Pancreas (tissue), 10 donors: ENCODE data around the gene PRKCE. TPM values are rescaled to one million over a fixed set of nuclear protein-coding genes. Genes with fewer than 3 reads are reported as not detected.

Experiments
- ATAC-seq, 4 donors: fragments of 200-7000 bp; cut with Tn5 transposase; one replicate each; pipeline versions ENCODE4 v1.8.0 to v1.9.1; 2020; ENCODE audit warnings: mild to moderate bottlenecking in 4 of 4, moderate library complexity in 4 of 4
- DNase-seq, 6 donors: peaks; one replicate each; pipeline ENCODE4 v3.0.0-alpha.2; 2020
- FAIRE-seq: peaks from 2 replicates; lab custom pipeline; 2012; peaks lifted over from hg19 to GRCh38; lab: Jason Lieb, UNC
- H3K27ac ChIP-seq, 4 donors: fragments of 200-600 bp; sonication (generic); 1 replicate in 3 of 4; 2 replicates in 1 of 4; pipeline versions ENCODE4 v1.5.0 to v1.8.0; 2020
- H3K27me3 ChIP-seq, 4 donors: fragments of 200-600 bp; one replicate each; pipeline ENCODE4 v1.8.0; 2021
- H3K36me3 ChIP-seq, 3 donors: fragments of 200-600 bp; sonication (generic) in 1 of 3; one replicate each; pipeline versions ENCODE4 v1.5.0 to v1.8.0; 2020 to 2021
- H3K4me1 ChIP-seq, 3 donors: fragments of 200-600 bp; one replicate each; pipeline ENCODE4 v1.8.0; 2021
- H3K4me3 ChIP-seq, 4 donors: fragments of 200-600 bp; sonication (generic) in 2 of 4; one replicate each; pipeline versions ENCODE4 v1.5.0 to v1.8.0; 2020 to 2021
- H3K9me3 ChIP-seq, 4 donors: fragments of 200-600 bp; one replicate each; pipeline ENCODE4 v1.8.0; 2021
- WGBS, 2 donors: extraction: QIAGEN DNeasy Blood & Tissue Kit; methylation state at CpG; one replicate each; pipeline ENCODE4 v1.1.7; 2013; 5-methylcytosine and 5-hydroxymethylcytosine counted together
- intact Hi-C, 3 donors: fragments of 100-400 bp; cut with DNase I; formaldehyde crosslinking; loops; one replicate each; pipeline versions ENCODE4 v1.11.1 to v1.14.2; 2022
- polyA plus RNA-seq, 2 donors: library from polyadenylated mRNA; stranded (reverse); fragments of 200-250 nt; gene quantifications; one replicate each; pipeline ENCODE4 v1.2.3, GENCODE V29; 2013
- total RNA-seq, 6 donors: library from RNA; stranded (reverse); fragmentation: NEBNext Ultra II Directional in 4 of 6; extraction: Animal tissue kit (Norgen Biotek cat#: 25700) in 4 of 6; gene quantifications; one replicate each; pipeline versions ENCODE4 v1.2.1 to v1.2.4, GENCODE V29; 2021 to 2023
- TF ChIP-seq, protein P1 (sequence below), 4 donors: fragments of 200-600 bp; sonication (generic) in 3 of 4; IDR thresholded peaks; one replicate each; pipeline versions ENCODE4 v1.5.0 to v1.8.0; 2021; ENCODE audit warnings: antibody characterized with exemption in 4 of 4
- donor health status: healthy with polysubstance abuse.
- donor health status: DM: no; HTN: no; CAD: no; lungs with moderate emphysema.
- donor health status: DM: no; HTN: no; CAD: no.
- donor health status: control.
- donor health status: control.
- donor health status: Bipolar disorder and iron deficiency.
- donor health status: DM: yes; HTN: yes; CAD: no.
- donor health status: DM: no; HTN: no; CAD: no.
- donor health status: DM: no; HTN: no; CAD: no.
- donor health status: DM: yes; HTN: yes; CAD: no.

PRKCE gene
- total and polyA plus RNA-seq, 8 donors, result 4.0 to 19.4 (median 10.0) TPM

DNA sequence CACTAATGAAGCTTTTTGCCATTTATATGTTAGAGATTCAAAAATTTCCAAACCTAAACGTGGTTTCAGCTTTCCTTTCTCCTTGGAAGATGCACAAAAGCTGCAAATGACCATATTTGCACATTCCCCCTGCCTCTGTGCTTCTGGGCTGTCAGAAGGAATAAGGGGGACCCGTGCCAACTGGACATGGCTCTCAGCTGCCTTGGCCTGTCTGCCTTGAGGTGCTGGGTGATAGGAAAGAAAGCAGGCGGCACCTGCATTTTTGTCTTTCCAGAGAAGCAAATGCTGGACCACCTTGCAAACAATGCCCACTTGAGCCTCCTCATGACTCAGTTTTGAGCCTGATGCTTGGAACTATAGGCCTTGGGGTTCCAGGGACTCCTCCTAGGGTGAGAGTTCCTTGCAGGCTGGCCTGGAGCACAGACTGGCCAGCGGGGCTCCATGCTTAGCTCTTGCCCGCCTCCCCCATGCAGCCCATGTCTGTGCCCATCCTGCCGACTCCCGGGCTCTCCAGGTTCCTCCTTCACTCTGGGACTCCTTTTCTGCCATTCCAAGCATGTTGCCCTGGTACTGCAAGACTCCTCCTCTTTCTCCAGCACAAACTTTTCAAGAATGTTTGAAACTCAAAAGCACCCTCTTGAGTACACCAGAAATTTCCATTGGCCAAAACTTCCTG lies 536.7 kb downstream of the PRKCE start:
- no peaks in the 10 kb centered on the region for H3K27me3 ChIP-seq
- TF ChIP-seq, protein P1, sequence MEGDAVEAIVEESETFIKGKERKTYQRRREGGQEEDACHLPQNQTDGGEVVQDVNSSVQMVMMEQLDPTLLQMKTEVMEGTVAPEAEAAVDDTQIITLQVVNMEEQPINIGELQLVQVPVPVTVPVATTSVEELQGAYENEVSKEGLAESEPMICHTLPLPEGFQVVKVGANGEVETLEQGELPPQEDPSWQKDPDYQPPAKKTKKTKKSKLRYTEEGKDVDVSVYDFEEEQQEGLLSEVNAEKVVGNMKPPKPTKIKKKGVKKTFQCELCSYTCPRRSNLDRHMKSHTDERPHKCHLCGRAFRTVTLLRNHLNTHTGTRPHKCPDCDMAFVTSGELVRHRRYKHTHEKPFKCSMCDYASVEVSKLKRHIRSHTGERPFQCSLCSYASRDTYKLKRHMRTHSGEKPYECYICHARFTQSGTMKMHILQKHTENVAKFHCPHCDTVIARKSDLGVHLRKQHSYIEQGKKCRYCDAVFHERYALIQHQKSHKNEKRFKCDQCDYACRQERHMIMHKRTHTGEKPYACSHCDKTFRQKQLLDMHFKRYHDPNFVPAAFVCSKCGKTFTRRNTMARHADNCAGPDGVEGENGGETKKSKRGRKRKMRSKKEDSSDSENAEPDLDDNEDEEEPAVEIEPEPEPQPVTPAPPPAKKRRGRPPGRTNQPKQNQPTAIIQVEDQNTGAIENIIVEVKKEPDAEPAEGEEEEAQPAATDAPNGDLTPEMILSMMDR (IDR thresholded peaks at IDR 0.05), result no peak
- DNase-seq, result no peak
- intact Hi-C loops, result no loop called here
- H3K27ac ChIP-seq, result peak overlapping the region in 1 of 4 donors; percentile 65
- peaks cover 0 to 14% (median 14%) of the 10 kb centered on the region in 3 donors for H3K4me1 ChIP-seq
- FAIRE-seq, result no peak
- peak in 1 of 4 donors; percentile 24 for ATAC-seq
- no peaks in the 10 kb centered on the region for H3K36me3 ChIP-seq
- no peak overlapping the region for H3K4me3 ChIP-seq
- WGBS, 2 donors, result 75 to 80% methylated on average over 7 of the region's 7 CpGs
- H3K9me3 ChIP-seq, result no peaks in the 10 kb centered on the region

DNA sequence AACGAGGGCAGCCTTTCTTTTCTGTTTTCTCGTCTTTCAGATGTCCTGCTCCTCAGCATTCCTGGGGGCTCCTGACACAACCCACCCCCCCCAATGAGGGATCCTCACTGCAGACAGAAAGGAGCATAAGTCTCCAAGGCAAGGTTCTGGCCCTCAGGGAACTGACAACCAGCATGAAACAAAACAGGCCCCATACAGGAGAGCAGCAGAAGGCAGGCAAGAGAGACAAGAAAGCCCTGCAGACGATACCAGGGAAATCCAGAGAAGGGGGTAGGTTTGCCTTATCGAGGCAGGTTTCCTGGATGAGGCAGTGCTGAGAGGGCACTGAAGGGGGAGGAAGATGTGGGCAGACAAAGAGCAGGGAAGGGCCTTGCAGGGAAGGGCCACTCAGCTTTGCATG lies 541.9 kb downstream of the PRKCE start:
- Histone ChIP-seq H3K27me3 (no peaks in the 10 kb centered on the region), H3K9me3 (no peaks in the 10 kb centered on the region), H3K4me3 (no peak overlapping the region), H3K36me3 (no peaks in the 10 kb centered on the region), H3K4me1 (no peaks in the 10 kb centered on the region), H3K27ac (no peak overlapping the region)
- FAIRE-seq, result no peak
- ATAC-seq, result no peak
- TF ChIP-seq, protein P1 (IDR thresholded peaks at IDR 0.05), result no peak
- 83 to 91% methylated on average over 4 of the region's 4 CpGs for WGBS, 2 donors
- intact Hi-C loops, result no loop called here
- DNase-seq, result no peak

DNA sequence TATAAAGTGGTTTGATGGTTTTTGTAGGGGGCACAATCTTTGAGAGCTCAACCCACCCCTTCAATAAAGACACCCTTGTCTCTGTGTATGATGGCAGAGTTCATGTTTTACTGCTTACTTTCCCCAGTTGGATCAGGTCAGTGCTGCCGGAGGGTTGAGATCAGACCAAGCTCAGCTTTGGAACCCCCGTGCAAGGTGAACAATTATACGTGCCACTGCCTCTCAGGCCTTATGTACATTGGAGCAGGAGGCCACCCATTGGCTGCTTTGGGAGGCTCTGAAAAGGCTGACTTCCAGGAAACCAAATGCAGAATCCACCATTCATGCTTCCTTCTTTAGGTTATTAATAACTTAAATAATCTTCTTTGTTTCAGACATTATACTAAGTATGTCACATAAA lies 542.4 kb downstream of the PRKCE start:
- intact Hi-C loops, result no loop called here
- Histone ChIP-seq H3K36me3 (no peaks in the 10 kb centered on the region), H3K4me1 (no peaks in the 10 kb centered on the region), H3K27me3 (no peaks in the 10 kb centered on the region), H3K9me3 (no peaks in the 10 kb centered on the region), H3K27ac (no peak overlapping the region), H3K4me3 (no peak overlapping the region)
- FAIRE-seq (no peak), ATAC-seq (no peak), DNase-seq (no peak)
- TF ChIP-seq, protein P1 (IDR thresholded peaks at IDR 0.05), result no peak
- 90 to 91% methylated on average over 3 of the region's 3 CpGs for WGBS, 2 donors

DNA sequence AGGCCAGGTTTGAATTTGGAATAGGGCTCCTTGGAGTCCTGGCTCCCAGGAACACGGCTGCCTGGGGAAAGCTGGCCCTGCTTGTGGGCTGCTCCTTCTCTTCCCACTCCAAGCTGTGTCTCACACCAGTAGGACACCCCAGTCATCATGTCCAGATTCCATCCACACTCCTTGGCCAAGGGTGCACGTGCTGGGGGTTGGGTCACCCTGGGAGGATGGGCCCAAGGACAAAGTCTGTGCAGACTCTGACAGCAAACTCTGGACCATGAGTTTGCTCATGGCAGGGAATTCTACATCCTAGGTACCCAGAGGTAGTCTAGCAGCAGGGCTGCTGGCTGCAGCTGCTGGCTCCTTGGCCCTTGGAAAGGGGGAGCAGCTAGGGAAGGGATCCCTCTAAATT lies 543.4 kb downstream of the PRKCE start:
- TF ChIP-seq, protein P1 (IDR thresholded peaks at IDR 0.05), result no peak
- DNase-seq, result no peak
- no peak for FAIRE-seq
- no peaks in the 10 kb centered on the region for H3K27me3 ChIP-seq
- no peaks in the 10 kb centered on the region for H3K36me3 ChIP-seq
- no peak overlapping the region for H3K4me3 ChIP-seq
- WGBS, 2 donors, result 73 to 76% methylated on average over 2 of the region's 2 CpGs
- no peak for ATAC-seq
- intact Hi-C loops, result no loop called here
- H3K4me1 ChIP-seq, result no peaks in the 10 kb centered on the region
- H3K9me3 ChIP-seq, result no peaks in the 10 kb centered on the region
- H3K27ac ChIP-seq, result no peak overlapping the region

DNA sequence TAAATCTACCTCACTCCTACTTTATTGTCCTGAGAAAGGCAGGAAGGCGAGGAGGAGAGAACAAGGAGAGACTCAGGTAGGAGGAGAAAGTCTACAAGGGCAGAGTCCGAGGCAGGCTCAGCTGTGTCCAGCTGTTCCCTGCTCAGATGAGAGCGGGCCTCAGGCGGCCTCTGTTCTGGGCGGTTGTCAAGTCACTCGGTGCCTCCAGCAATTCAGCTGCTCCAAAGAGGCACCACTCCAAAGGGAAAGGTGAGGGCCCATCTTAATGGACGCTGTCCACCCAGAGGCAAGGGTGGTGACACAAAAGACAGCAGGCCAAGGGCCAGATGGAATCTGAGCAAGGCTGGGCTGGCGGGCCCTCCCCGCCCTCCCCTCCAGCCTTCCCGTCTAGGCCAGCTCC lies 544.3 kb downstream of the PRKCE start:
- Histone ChIP-seq H3K36me3 (no peaks in the 10 kb centered on the region), H3K27ac (no peak overlapping the region), H3K9me3 (no peaks in the 10 kb centered on the region), H3K4me1 (no peaks in the 10 kb centered on the region), H3K27me3 (no peaks in the 10 kb centered on the region), H3K4me3 (no peak overlapping the region)
- DNase-seq (no peak), FAIRE-seq (no peak), ATAC-seq (no peak)
- intact Hi-C loops, result no loop called here
- TF ChIP-seq, protein P1 (IDR thresholded peaks at IDR 0.05), result no peak
- WGBS, 2 donors, result 92 to 93% methylated on average over 10 of the region's 10 CpGs
